Left lung (tissue), 10 donors: ENCODE data around the gene ERCC6. TPM values are rescaled to one million over a fixed set of nuclear protein-coding genes. Genes with fewer than 3 reads are reported as not detected.

Experiments used
- ATAC-seq: fragments of 200-7000 bp; cut with Tn5 transposase; one replicate; pipeline ENCODE4 v1.9.1; 2020; ENCODE audit warnings: moderate library complexity
- DNase-seq, 4 donors: peaks; one replicate each; pipeline ENCODE4 v3.0.0-alpha.2; 2013 to 2020
- H3K27ac ChIP-seq, 2 donors: fragments of 200-600 bp; sonication (generic) in 1 of 2; one replicate each; pipeline versions ENCODE4 v1.5.0 to v1.8.0; 2020 to 2021
- H3K27me3 ChIP-seq, 2 donors: fragments of 200-600 bp; sonication (generic) in 1 of 2; one replicate each; pipeline versions ENCODE4 v1.5.0 to v1.8.0; 2020 to 2021
- H3K36me3 ChIP-seq, 2 donors: fragments of 200-600 bp; sonication (generic) in 1 of 2; one replicate each; pipeline versions ENCODE4 v1.5.0 to v1.8.0; 2020 to 2021
- H3K4me1 ChIP-seq, 2 donors: fragments of 200-600 bp; one replicate each; pipeline ENCODE4 v1.8.0; 2021
- H3K4me3 ChIP-seq, 2 donors: fragments of 200-600 bp; sonication (generic) in 1 of 2; one replicate each; pipeline versions ENCODE4 v1.5.0 to v1.8.0; 2020 to 2021; ENCODE audit warnings: mild to moderate bottlenecking in 1 of 2
- H3K9me3 ChIP-seq, 2 donors: fragments of 200-600 bp; sonication (generic) in 1 of 2; one replicate each; pipeline versions ENCODE4 v1.5.0 to v1.8.0; 2020 to 2021
- CTCF ChIP-seq, 2 donors: fragments of 200-600 bp; sonication (generic) in 1 of 2; IDR thresholded peaks; one replicate each; pipeline versions ENCODE4 v1.5.0 to v1.8.0; 2021; ENCODE audit warnings: antibody characterized with exemption in 2 of 2
- intact Hi-C, 2 donors: fragments of 100-400 bp; cut with DNase I; formaldehyde crosslinking; loops; one replicate each; pipeline versions ENCODE4 v1.11.2 to v1.14.2; 2022
- polyA plus RNA-seq, 6 donors: library from polyadenylated mRNA; unstranded; fragments of 120-200 nt; gene quantifications; one replicate each; pipeline ENCODE4 v1.2.1, GENCODE V29; 2013; ENCODE audit not compliant: insufficient read length in 6 of 6
- total RNA-seq, 2 donors: library from RNA; stranded (reverse); fragmentation: NEBNext Ultra II Directional; extraction: Animal tissue kit (Norgen Biotek cat#: 25700); gene quantifications; one replicate each; pipeline ENCODE4 v1.2.1, GENCODE V29; 2021
- donor health status: DM: no; HTN: yes; CAD: no.
- donor health status: DM: no; HTN: no; CAD: no.

The ERCC6 gene
- total and polyA plus RNA-seq, 8 donors: 16.5 to 26.6 (median 19.1) TPM

DNA sequence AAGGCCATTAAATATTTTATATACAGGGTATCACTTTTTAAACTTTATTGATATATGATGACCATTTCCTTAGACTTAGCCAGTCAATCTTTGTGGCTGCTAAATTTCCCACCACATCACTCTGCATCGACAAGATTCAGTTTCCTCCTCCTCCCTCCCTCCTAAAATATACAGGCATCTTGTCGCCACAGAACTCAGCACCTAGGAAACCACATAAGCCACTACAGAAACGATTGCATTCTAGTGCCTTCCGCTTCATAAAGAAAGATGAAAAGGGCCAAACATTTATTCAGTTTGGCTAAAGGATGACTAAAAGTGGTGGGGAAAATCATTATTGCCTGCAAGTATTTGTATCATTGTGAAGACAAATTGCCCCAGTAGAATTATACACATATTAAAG, 30.7 kb downstream of the ERCC6 start:
- no peak for ATAC-seq
- Histone ChIP-seq H3K27me3 (no peaks in the 10 kb centered on the region), H3K4me3 (no peak overlapping the region), H3K9me3 (no peaks in the 10 kb centered on the region), H3K4me1 (no peaks in the 10 kb centered on the region), H3K36me3 (peaks cover 0 to 1% of the 10 kb centered on the region in 2 donors), H3K27ac (no peak overlapping the region)
- intact Hi-C loops: no loop called here
- DNase-seq: no peak
- no peak for TF ChIP-seq CTCF (IDR thresholded peaks at IDR 0.05)

GRCh38 chr10:49505589-49505988, 33.3 kb downstream of the ERCC6 start:
- H3K36me3 ChIP-seq: peaks cover 0 to 12% of the 10 kb centered on the region in 2 donors
- no peak overlapping the region for H3K27ac ChIP-seq
- H3K4me3 ChIP-seq: no peak overlapping the region
- DNase-seq (no peak), ATAC-seq (no peak)
- intact Hi-C loops: no loop called here
- no peaks in the 10 kb centered on the region for H3K27me3 ChIP-seq
- H3K4me1 ChIP-seq: no peaks in the 10 kb centered on the region
- TF ChIP-seq CTCF (IDR thresholded peaks at IDR 0.05): no peak
- H3K9me3 ChIP-seq: no peaks in the 10 kb centered on the region

DNA sequence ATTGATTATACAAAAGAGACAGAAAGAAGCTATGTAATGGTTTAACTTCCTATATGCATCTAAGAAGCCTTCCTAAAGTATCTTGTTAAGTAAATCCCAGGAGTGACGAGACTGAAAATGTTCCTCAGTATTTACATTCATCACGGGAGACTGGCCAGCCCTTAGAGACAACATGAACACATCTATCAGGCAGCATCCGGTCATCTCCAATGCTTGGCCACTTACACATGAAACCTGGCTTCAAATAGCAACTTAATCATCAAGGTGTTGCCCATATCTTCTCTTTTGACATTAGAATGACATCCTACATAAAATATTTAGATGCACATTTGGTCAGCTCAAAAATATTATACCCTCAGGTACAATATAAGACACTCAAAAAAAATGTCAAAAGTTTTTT, 33.8 kb downstream of the ERCC6 start:
- intact Hi-C loops: no loop called here
- H3K4me3 ChIP-seq: no peak overlapping the region
- H3K27ac ChIP-seq: no peak overlapping the region
- ATAC-seq (no peak), DNase-seq (no peak)
- no peaks in the 10 kb centered on the region for H3K27me3 ChIP-seq
- H3K36me3 ChIP-seq: peaks cover 0 to 12% of the 10 kb centered on the region in 2 donors
- no peaks in the 10 kb centered on the region for H3K9me3 ChIP-seq
- no peak for TF ChIP-seq CTCF (IDR thresholded peaks at IDR 0.05)
- H3K4me1 ChIP-seq: no peaks in the 10 kb centered on the region

- peaks cover 0 to 12% of the 10 kb centered on the region in 2 donors for H3K36me3 ChIP-seq
- no peak for TF ChIP-seq CTCF (IDR thresholded peaks at IDR 0.05)
- H3K9me3 ChIP-seq: no peaks in the 10 kb centered on the region
- intact Hi-C loops: no loop called here
- H3K4me1 ChIP-seq: no peaks in the 10 kb centered on the region
- no peak overlapping the region for H3K4me3 ChIP-seq
- H3K27me3 ChIP-seq: no peaks in the 10 kb centered on the region
- ATAC-seq: no peak
- no peak overlapping the region for H3K27ac ChIP-seq
- no peak for DNase-seq
Observed at GRCh38 chr10:49504528-49504927, 34.4 kb downstream of the ERCC6 start.

- H3K27ac ChIP-seq: no peak overlapping the region
- H3K4me3 ChIP-seq: no peak overlapping the region
- no peaks in the 10 kb centered on the region for H3K9me3 ChIP-seq
- TF ChIP-seq CTCF (IDR thresholded peaks at IDR 0.05): no peak
- no peaks in the 10 kb centered on the region for H3K27me3 ChIP-seq
- no peak for DNase-seq
- H3K4me1 ChIP-seq: no peaks in the 10 kb centered on the region
- no peak for ATAC-seq
- intact Hi-C loops: no loop called here
- peaks cover 0 to 12% of the 10 kb centered on the region in 2 donors for H3K36me3 ChIP-seq
Observed at GRCh38 chr10:49502358-49502757, 36.6 kb downstream of the ERCC6 start.
